SH-SY5Y (cell line): ENCODE results near the gene NEDD4L.

Source experiments
- GATA2 ChIP-seq: IDR thresholded peaks from 2 replicates; pipeline ENCODE4 v1.6.1; 2011; ENCODE audit warnings: mild to moderate bottlenecking, low read depth, low read length
- GATA3 ChIP-seq: IDR thresholded peaks from 2 replicates; pipeline ENCODE4 v1.6.1; 2011; ENCODE audit warnings: low read depth, mild to moderate bottlenecking, low read length, moderate library complexity

GRCh38 chr18:58213440-58213839 lies 169.4 kb downstream of the NEDD4L start:
- no peak for TF ChIP-seq GATA2
- TF ChIP-seq GATA3 = no peak
